NCI-H526 (cell line): ENCODE measurements around the gene OSBP2.

Source experiments
- DNase-seq, 2 experiments: peaks; one replicate each; lab custom pipeline; 2025; lab: John Stamatoyannopoulos, UW

Gene OSBP2

GRCh38 chr22:30868663-30869385 is 174.2 kb downstream of the OSBP2 start:
- DNase-seq: no peak

GRCh38 chr22:30869667-30870395 is 175.2 kb downstream of the OSBP2 start:
- DNase-seq: no peak

- no peak for DNase-seq
Observed at GRCh38 chr22:30870451-30871345, 176.0 kb downstream of the OSBP2 start.

- no peak for DNase-seq
Observed at GRCh38 chr22:30871391-30872284, 177.0 kb downstream of the OSBP2 start.

- no peak for DNase-seq
Observed at GRCh38 chr22:30872285-30873041, 177.8 kb downstream of the OSBP2 start.

- DNase-seq: no peak
Observed at GRCh38 chr22:30873086-30873650, 178.5 kb downstream of the OSBP2 start.

- no peak for DNase-seq
Observed at GRCh38 chr22:30873661-30874060, 179.0 kb downstream of the OSBP2 start.

GRCh38 chr22:30874431-30875370 is 180.0 kb downstream of the OSBP2 start:
- DNase-seq: no peak

GRCh38 chr22:30875481-30876215 is 181.0 kb downstream of the OSBP2 start:
- DNase-seq: no peak

- DNase-seq: no peak
Observed at GRCh38 chr22:30876221-30876751, 181.6 kb downstream of the OSBP2 start.

GRCh38 chr22:30876915-30877553 is 182.4 kb downstream of the OSBP2 start:
- DNase-seq: no peak

GRCh38 chr22:30877662-30878515 is 183.2 kb downstream of the OSBP2 start:
- no peak for DNase-seq

GRCh38 chr22:30878516-30879414 is 184.1 kb downstream of the OSBP2 start:
- no peak for DNase-seq

GRCh38 chr22:30879415-30879797 is 184.7 kb downstream of the OSBP2 start:
- DNase-seq: no peak

GRCh38 chr22:30880181-30880601 is 185.5 kb downstream of the OSBP2 start:
- DNase-seq: no peak

GRCh38 chr22:30880847-30881246 is 186.2 kb downstream of the OSBP2 start:
- DNase-seq: no peak
